IMR-90 (cell line): ENCODE data around the gene YES1. TPM values are rescaled to one million over a fixed set of nuclear protein-coding genes. Genes with fewer than 3 reads are reported as not detected.

Source experiments
- ATAC-seq: fragments of 200-7000 bp; cut with Tn5 transposase; 2 replicates; pipeline ENCODE4 v1.9.1; 2020; ENCODE audit warnings: low read depth, mild to moderate bottlenecking, moderate library complexity
- BruUV-seq: library from RNA; stranded (reverse); fragments of 400-500 nt; replicated peaks from 2 replicates; lab custom pipeline; 2021; lab: Mats Ljungman, UMichigan
- CTCF ChIA-PET: fragments of 300-600 bp; formaldehyde crosslinking; extraction: SDS; loops from one replicate; lab custom pipeline; 2021; ENCODE audit warnings: antibody characterized with exemption; lab: Yijun Ruan, JAX
- POLR2A ChIA-PET: fragments of 300-600 bp; sonication (Branson Sonifier 250); formaldehyde crosslinking; loops from one replicate; lab custom pipeline; 2022; ENCODE audit warnings: antibody characterized with exemption; ENCODE audit not compliant: unreplicated experiment; lab: Charles Lee
- DNase-seq: peaks from one replicate; pipeline ENCODE4 v3.0.0; 2013
- H2AFZ ChIP-seq: replicated peaks from 2 replicates; pipeline ENCODE3; 2013; ENCODE audit warnings: low read length, mild to moderate bottlenecking; ENCODE audit not compliant: poor library complexity
- H2AK5ac ChIP-seq: 2 replicates; pipeline ENCODE4 v1.6.1; 2013; ENCODE audit warnings: low read depth, low read length, inconsistent platforms
- H2AK9ac ChIP-seq: replicated peaks from 2 replicates; pipeline ENCODE3; 2013; ENCODE audit warnings: mild to moderate bottlenecking, low read depth, low read length, moderate library complexity; ENCODE audit not compliant: poor library complexity
- H2BK120ac ChIP-seq: 2 replicates; pipeline ENCODE4 v1.6.1; 2013; ENCODE audit warnings: low read depth, low read length, inconsistent platforms
- H2BK15ac ChIP-seq: 3 replicates; pipeline ENCODE4 v1.6.1; 2013; ENCODE audit warnings: low read depth, low read length, inconsistent platforms
- H2BK20ac ChIP-seq: 2 replicates; pipeline ENCODE4 v1.6.1; 2013; ENCODE audit warnings: low read depth, mild to moderate bottlenecking, inconsistent platforms, low read length, moderate library complexity
- H2BK5ac ChIP-seq: 2 replicates; pipeline ENCODE4 v1.6.1; 2013; ENCODE audit warnings: mild to moderate bottlenecking, low read depth, low read length, inconsistent platforms; ENCODE audit not compliant: poor library complexity, severe bottlenecking
- H3K14ac ChIP-seq: replicated peaks from 2 replicates; pipeline ENCODE4 v1.6.1; 2013; ENCODE audit warnings: low read depth, low read length, inconsistent platforms
- H3K18ac ChIP-seq: 2 replicates; pipeline ENCODE4 v1.6.1; 2013; ENCODE audit warnings: low read depth, low read length, control low read depth
- H3K23ac ChIP-seq: 2 replicates; pipeline ENCODE4 v1.6.1; 2013; ENCODE audit warnings: low read depth, low read length, inconsistent platforms
- H3K27ac ChIP-seq: 2 replicates; pipeline ENCODE4 v1.5.1; 2013; ENCODE audit warnings: mild to moderate bottlenecking, control low read depth, low read length; ENCODE audit not compliant: insufficient read depth
- H3K27me3 ChIP-seq: 2 replicates; pipeline ENCODE4 v1.6.1; 2013; ENCODE audit warnings: low read length; ENCODE audit not compliant: control insufficient read depth, insufficient read depth
- H3K36me3 ChIP-seq: 2 replicates; pipeline ENCODE4 v1.6.1; 2013; ENCODE audit warnings: low read length, mixed read lengths; ENCODE audit not compliant: control insufficient read depth, insufficient read depth
- H3K4ac ChIP-seq: 2 replicates; pipeline ENCODE4 v1.6.1; 2013; ENCODE audit warnings: low read depth, low read length, inconsistent platforms
- H3K4me1 ChIP-seq: 2 replicates; pipeline ENCODE4 v1.6.1; 2013; ENCODE audit warnings: low read length, mixed read lengths; ENCODE audit not compliant: control insufficient read depth, insufficient read depth
- H3K4me2 ChIP-seq: 2 replicates; pipeline ENCODE4 v1.6.1; 2013; ENCODE audit warnings: low read depth, mild to moderate bottlenecking, control low read depth, low read length, moderate library complexity
- H3K4me3 ChIP-seq: 2 replicates; pipeline ENCODE4 v1.5.1; 2013; ENCODE audit warnings: low read depth, mild to moderate bottlenecking, control low read depth, low read length, moderate library complexity; ENCODE audit not compliant: insufficient read depth
- H3K56ac ChIP-seq: 2 replicates; pipeline ENCODE4 v1.6.1; 2013; ENCODE audit warnings: low read length, inconsistent platforms; ENCODE audit not compliant: insufficient read depth; ENCODE audit errors: extremely low read depth
- H3K79me1 ChIP-seq, 2 experiments: 2 replicates each; pipeline ENCODE4 v1.6.1; 2013; ENCODE audit warnings: low read length in 2 of 2, inconsistent platforms in 1 of 2, low read depth in 1 of 2
- H3K9ac ChIP-seq: 2 replicates; pipeline ENCODE4 v1.6.1; 2013; ENCODE audit warnings: low read depth, low read length, control low read depth
- H3K9me1 ChIP-seq: 2 replicates; pipeline ENCODE4 v1.6.1; 2013; ENCODE audit warnings: low read length, inconsistent platforms; ENCODE audit not compliant: insufficient read depth
- H3K9me3 ChIP-seq: 2 replicates; pipeline ENCODE4 v1.6.1; 2013; ENCODE audit warnings: low read length; ENCODE audit not compliant: control insufficient read depth, insufficient read depth
- H4K20me1 ChIP-seq: 2 replicates; pipeline ENCODE4 v1.6.1; 2013; ENCODE audit warnings: low read length, inconsistent platforms; ENCODE audit not compliant: insufficient read depth
- H4K5ac ChIP-seq: 2 replicates; pipeline ENCODE4 v1.6.1; 2013; ENCODE audit warnings: mild to moderate bottlenecking, low read depth, low read length, control low read depth
- H4K8ac ChIP-seq, 2 experiments: 2 replicates each; pipeline ENCODE4 v1.6.1; 2013; ENCODE audit warnings: low read depth in 2 of 2, low read length in 2 of 2, control low read depth in 1 of 2, inconsistent platforms in 1 of 2
- H4K91ac ChIP-seq: 2 replicates; pipeline ENCODE4 v1.6.1; 2013; ENCODE audit warnings: low read depth, low read length, inconsistent platforms; ENCODE audit not compliant: insufficient read depth
- BHLHE40 ChIP-seq: fragments of 150-350 bp; IDR thresholded peaks from 2 replicates; pipeline ENCODE4 v1.6.1; 2016; ENCODE audit warnings: mild to moderate bottlenecking, low read depth, low read length
- CHD1 ChIP-seq: IDR thresholded peaks from 2 replicates; pipeline ENCODE4 v1.6.1; 2012; ENCODE audit warnings: low read depth, low read length, improper control_type of control experiment
- CTCF ChIP-seq: conservative IDR thresholded peaks from 2 replicates; pipeline ENCODE4 v1.5.1; 2012; ENCODE audit warnings: mild to moderate bottlenecking, low read depth, low read length, improper control_type of control experiment
- MAFK ChIP-seq: IDR thresholded peaks from 2 replicates; pipeline ENCODE4 v1.6.1; 2012; ENCODE audit warnings: low read depth, low read length, improper control_type of control experiment
- MXI1 ChIP-seq: IDR thresholded peaks from 2 replicates; pipeline ENCODE4 v1.6.1; 2012; ENCODE audit warnings: low read depth, mild to moderate bottlenecking, low read length, moderate library complexity, borderline replicate concordance
- NFE2L2 ChIP-seq: fragments of 150-350 bp; IDR thresholded peaks from 2 replicates; pipeline ENCODE4 v1.6.1; 2016; ENCODE audit warnings: low read depth, mild to moderate bottlenecking, low read length
- POLR2A ChIP-seq: IDR thresholded peaks from 2 replicates; pipeline ENCODE4 v1.6.1; 2012; ENCODE audit warnings: mild to moderate bottlenecking, low read depth, low read length
- RAD21 ChIP-seq: IDR thresholded peaks from 2 replicates; pipeline ENCODE4 v1.6.1; 2012; ENCODE audit warnings: low read length, improper control_type of control experiment
- RCOR1 ChIP-seq: IDR thresholded peaks from 2 replicates; pipeline ENCODE4 v1.6.1; 2012; ENCODE audit warnings: mild to moderate bottlenecking, low read length, improper control_type of control experiment; ENCODE audit not compliant: insufficient replicate concordance
- RFX5 ChIP-seq: IDR thresholded peaks from 2 replicates; pipeline ENCODE4 v1.8.0; 2012; ENCODE audit warnings: low read depth, mild to moderate bottlenecking, low read length, moderate library complexity
- SMC3 ChIP-seq: fragments of 150-350 bp; IDR thresholded peaks from 2 replicates; pipeline ENCODE4 v1.6.1; 2016; ENCODE audit warnings: low read depth, mild to moderate bottlenecking, antibody characterized with exemption, low read length, moderate library complexity
- USF2 ChIP-seq: fragments of 150-350 bp; IDR thresholded peaks from 2 replicates; pipeline ENCODE4 v1.6.1; 2017; ENCODE audit warnings: mild to moderate bottlenecking, antibody characterized with exemption, low read length, low read depth
- WGBS, 2 experiments: methylation state at CpG; one replicate each; pipeline versions ENCODE4 v1.1.5 to v1.1.7; 2013; ENCODE audit warnings: missing lambda C conversion rate in 2 of 2; ENCODE audit not compliant: insufficient read length in 1 of 2; ENCODE audit errors: extremely low coverage in 2 of 2; 5-methylcytosine and 5-hydroxymethylcytosine counted together
- dilution Hi-C: fragments of 300-500 bp; cut with HindIII; formaldehyde crosslinking; loops from one replicate; pipeline ENCODE4 v1.14.3; 2018; ENCODE audit warnings: low sequenced_read_pairs; ENCODE audit not compliant: unreplicated experiment
- in situ Hi-C: fragments of 300-500 bp; cut with MboI; formaldehyde crosslinking; loops from 3 replicates; pipeline ENCODE4 v1.14.3; 2019; ENCODE audit warnings: low sequenced_read_pairs, inconsistent platforms, mixed read lengths
- intact Hi-C: fragments of 100-400 bp; cut with micrococcal nuclease; formaldehyde crosslinking; loops from 2 replicates; pipeline ENCODE4 v1.10.0; 2022
- polyA plus RNA-seq, 3 experiments: library from polyadenylated mRNA; depleted of rRNA; stranded (reverse); fragments of >200 nt; gene quantifications; 2 replicates each; pipeline ENCODE4 v1.2.3, GENCODE V29; 2012; ENCODE audit warnings: low replicate concordance in 1 of 3
- total RNA-seq: library from RNA; depleted of rRNA; stranded (reverse); fragments of >200 nt; gene quantifications from 2 replicates; pipeline ENCODE4 v1.2.3, GENCODE V29; 2012
- TF ChIP-seq, protein P1 (sequence below): fragments of 150-350 bp; IDR thresholded peaks from 2 replicates; pipeline ENCODE4 v1.6.1; 2016; ENCODE audit warnings: low read depth, mild to moderate bottlenecking, low read length, moderate library complexity, borderline replicate concordance

YES1 gene
- total and polyA plus RNA-seq, 2 of the 4 experiments (the other 2 are of a cell fraction), result 16.7 to 62.0 TPM

GRCh38 chr18:673317-673716 lies 138.7 kb downstream of the YES1 start:
- ATAC-seq (no peak), DNase-seq (no peak)
- TF ChIP-seq RCOR1 (no peak), NFE2L2 (no peak), MAFK (no peak), BHLHE40 (no peak), SMC3 (no peak), RFX5 (no peak), RAD21 (no peak), MXI1 (no peak), CTCF (no peak), POLR2A (no peak), CHD1 (no peak), USF2 (no peak)
- TF ChIP-seq, protein P1, sequence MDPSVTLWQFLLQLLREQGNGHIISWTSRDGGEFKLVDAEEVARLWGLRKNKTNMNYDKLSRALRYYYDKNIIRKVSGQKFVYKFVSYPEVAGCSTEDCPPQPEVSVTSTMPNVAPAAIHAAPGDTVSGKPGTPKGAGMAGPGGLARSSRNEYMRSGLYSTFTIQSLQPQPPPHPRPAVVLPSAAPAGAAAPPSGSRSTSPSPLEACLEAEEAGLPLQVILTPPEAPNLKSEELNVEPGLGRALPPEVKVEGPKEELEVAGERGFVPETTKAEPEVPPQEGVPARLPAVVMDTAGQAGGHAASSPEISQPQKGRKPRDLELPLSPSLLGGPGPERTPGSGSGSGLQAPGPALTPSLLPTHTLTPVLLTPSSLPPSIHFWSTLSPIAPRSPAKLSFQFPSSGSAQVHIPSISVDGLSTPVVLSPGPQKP, result no peak
- no CpG with 5 or more reads among the region's 3 CpGs for WGBS, 2 experiments
- Histone ChIP-seq H4K5ac (no peak overlapping the region), H3K79me1 (peaks cover 0 to 12% of the 10 kb centered on the region in 2 experiments; a peak in 1 of 4 replicates), H3K27ac (no peak overlapping the region), H3K9me1 (no peaks in the 10 kb centered on the region), H2BK120ac (no peak overlapping the region), H3K4me3 (no peak overlapping the region), H2AK5ac (no peak overlapping the region), H2BK5ac (no peak overlapping the region), H2BK20ac (no peak overlapping the region), H3K18ac (no peak overlapping the region), H3K23ac (no peak overlapping the region), H3K27me3 (no peaks in the 10 kb centered on the region), H3K4me1 (no peaks in the 10 kb centered on the region), H4K20me1 (no peaks in the 10 kb centered on the region), H3K56ac (no peak overlapping the region), H4K91ac (no peak overlapping the region), H4K8ac (no peak overlapping the region), H3K9ac (no peak overlapping the region), H2AFZ (no peak overlapping the region), H3K4me2 (no peak overlapping the region), H2AK9ac (no peak overlapping the region), H3K36me3 (peaks cover 39% of the 10 kb centered on the region), H2BK15ac (no peak overlapping the region), H3K4ac (no peak overlapping the region), H3K9me3 (no peaks in the 10 kb centered on the region), H3K14ac (no peak overlapping the region)
- dilution Hi-C loops, result no loop called here
- ChIA-PET CTCF (no interaction called here), POLR2A (no interaction called here)
- no TSS peak for BruUV-seq
- intact Hi-C loops, result no loop called here
- in situ Hi-C loops, result no loop called here
